ENCODE data around the gene CLEC2L. TPM values are rescaled to one million over a fixed set of nuclear protein-coding genes. Genes with fewer than 3 reads are reported as not detected.

Gene CLEC2L
- total and polyA plus RNA-seq, 2 donors (not counting 1 experiment from before 2014, with no cell fraction given): not detected

DNA sequence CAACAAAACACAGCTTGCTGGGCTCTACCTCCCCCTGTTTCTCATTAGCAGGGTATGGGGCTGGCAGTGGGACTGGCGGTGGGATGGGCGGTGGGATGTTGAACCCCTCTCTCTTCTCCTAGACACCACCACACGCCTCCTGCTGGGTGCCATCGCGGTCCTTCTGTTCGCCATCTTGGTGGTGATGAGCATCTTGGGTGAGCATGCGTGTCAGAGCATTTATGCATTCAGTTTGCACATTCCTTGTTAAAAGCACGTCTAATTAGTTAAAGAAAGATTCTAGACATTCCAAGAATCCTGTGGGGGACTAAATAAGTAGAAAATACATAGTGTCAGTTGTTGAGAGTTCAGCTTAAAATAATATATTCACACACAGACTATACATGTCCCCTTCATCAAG is 12.7 kb downstream of the CLEC2L start:
- H4K20me1 ChIP-seq (ENCODE audit: control insufficient read depth, extremely low read depth, insufficient read depth, low read length): no peaks in the 10 kb centered on the region
- no peak for DNase-seq (ENCODE audit: low read depth in 2 of 2)
- no peaks in the 10 kb centered on the region for H3K4me1 ChIP-seq (ENCODE audit: control insufficient read depth, extremely low read depth, insufficient read depth, low read length)
- TF ChIP-seq, protein P1, sequence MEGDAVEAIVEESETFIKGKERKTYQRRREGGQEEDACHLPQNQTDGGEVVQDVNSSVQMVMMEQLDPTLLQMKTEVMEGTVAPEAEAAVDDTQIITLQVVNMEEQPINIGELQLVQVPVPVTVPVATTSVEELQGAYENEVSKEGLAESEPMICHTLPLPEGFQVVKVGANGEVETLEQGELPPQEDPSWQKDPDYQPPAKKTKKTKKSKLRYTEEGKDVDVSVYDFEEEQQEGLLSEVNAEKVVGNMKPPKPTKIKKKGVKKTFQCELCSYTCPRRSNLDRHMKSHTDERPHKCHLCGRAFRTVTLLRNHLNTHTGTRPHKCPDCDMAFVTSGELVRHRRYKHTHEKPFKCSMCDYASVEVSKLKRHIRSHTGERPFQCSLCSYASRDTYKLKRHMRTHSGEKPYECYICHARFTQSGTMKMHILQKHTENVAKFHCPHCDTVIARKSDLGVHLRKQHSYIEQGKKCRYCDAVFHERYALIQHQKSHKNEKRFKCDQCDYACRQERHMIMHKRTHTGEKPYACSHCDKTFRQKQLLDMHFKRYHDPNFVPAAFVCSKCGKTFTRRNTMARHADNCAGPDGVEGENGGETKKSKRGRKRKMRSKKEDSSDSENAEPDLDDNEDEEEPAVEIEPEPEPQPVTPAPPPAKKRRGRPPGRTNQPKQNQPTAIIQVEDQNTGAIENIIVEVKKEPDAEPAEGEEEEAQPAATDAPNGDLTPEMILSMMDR (conservative IDR thresholded peaks at IDR 0.05 in 1 of 2, IDR thresholded peaks at IDR 0.05 in 1 of 2; ENCODE audit: low read depth in 1 of 2, low read length in 2 of 2): no peak
- TF ChIP-seq EZH2 (IDR thresholded peaks at IDR 0.05; ENCODE audit: low read length, missing control alignments): no peak
- no peak overlapping the region for H3K27ac ChIP-seq (ENCODE audit: insufficient read depth, low read length)
- H3K9me3 ChIP-seq (ENCODE audit: control insufficient read depth, insufficient read depth, low read depth, low read length): no peaks in the 10 kb centered on the region
- no peaks in the 10 kb centered on the region for H3K79me2 ChIP-seq (ENCODE audit: control insufficient read depth, insufficient read depth, low read length)
- no peaks in the 10 kb centered on the region for H3K36me3 ChIP-seq (ENCODE audit: control insufficient read depth, insufficient read depth, low read length)
- no peak overlapping the region for H3K4me3 ChIP-seq (replicated peaks in 1 of 4; ENCODE audit: control extremely low read depth in 1 of 4, insufficient read depth in 1 of 4, low read depth in 3 of 4, low read length in 4 of 4)
- no peak overlapping the region for H2AFZ ChIP-seq (ENCODE audit: low read length)
- H3K27me3 ChIP-seq (ENCODE audit: control insufficient read depth, insufficient read depth, low read length): peaks cover 10% of the 10 kb centered on the region
- H3K4me2 ChIP-seq (ENCODE audit: extremely low read depth, insufficient read depth, low read length): no peak overlapping the region
- no peak overlapping the region for H3K9ac ChIP-seq (ENCODE audit: insufficient read depth, low read length)

DNA sequence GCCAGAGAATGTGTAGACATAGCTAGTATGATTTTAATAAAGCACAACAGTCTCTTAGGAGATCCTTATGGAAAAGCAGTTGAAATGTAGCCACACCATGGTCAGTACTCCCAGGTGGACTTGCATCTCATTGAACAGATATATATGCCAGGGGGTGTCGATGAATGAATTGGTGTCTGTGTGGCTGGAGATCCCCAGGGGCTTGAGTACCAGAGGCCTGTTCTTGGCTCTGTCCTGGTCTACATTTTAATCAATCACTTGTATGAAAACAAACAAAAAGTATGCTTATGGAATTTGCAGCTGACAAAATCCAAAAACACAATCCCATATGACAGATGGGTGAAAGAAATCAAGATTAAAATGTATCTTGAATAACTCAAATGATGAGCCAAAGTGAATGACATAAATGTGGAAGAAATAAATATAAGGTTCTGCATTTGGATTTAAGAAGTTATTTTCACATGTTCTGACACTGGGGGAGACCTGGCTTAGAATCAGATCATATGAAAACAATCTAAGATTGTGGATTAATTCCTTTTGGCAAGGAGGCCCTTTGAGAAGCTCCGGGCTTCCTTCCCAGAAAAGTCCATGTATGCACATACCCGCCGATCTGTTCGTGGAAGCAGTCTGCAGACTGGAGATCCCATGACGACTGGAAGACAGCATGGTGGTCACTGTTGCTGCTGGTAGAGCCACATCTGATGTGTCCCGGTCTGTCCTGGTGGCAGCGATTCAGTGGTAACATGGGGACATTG is 15.6 kb downstream of the CLEC2L start:
- H2AFZ ChIP-seq (ENCODE audit: low read length): no peak overlapping the region
- H3K4me2 ChIP-seq (ENCODE audit: extremely low read depth, insufficient read depth, low read length): no peak overlapping the region
- DNase-seq (ENCODE audit: low read depth in 2 of 2): peak in 1 of 2 donors; percentile 14
- no peaks in the 10 kb centered on the region for H4K20me1 ChIP-seq (ENCODE audit: control insufficient read depth, extremely low read depth, insufficient read depth, low read length)
- H3K4me1 ChIP-seq (ENCODE audit: control insufficient read depth, extremely low read depth, insufficient read depth, low read length): no peaks in the 10 kb centered on the region
- H3K4me3 ChIP-seq (replicated peaks in 1 of 4; ENCODE audit: control extremely low read depth in 1 of 4, insufficient read depth in 1 of 4, low read depth in 3 of 4, low read length in 4 of 4): no peak overlapping the region
- TF ChIP-seq, protein P1 (conservative IDR thresholded peaks at IDR 0.05 in 1 of 2, IDR thresholded peaks at IDR 0.05 in 1 of 2; ENCODE audit: low read depth in 1 of 2, low read length in 2 of 2): no peak
- TF ChIP-seq EZH2 (IDR thresholded peaks at IDR 0.05; ENCODE audit: low read length, missing control alignments): no peak
- peaks cover 9% of the 10 kb centered on the region for H3K27me3 ChIP-seq (ENCODE audit: control insufficient read depth, insufficient read depth, low read length)
- H3K9me3 ChIP-seq (ENCODE audit: control insufficient read depth, insufficient read depth, low read depth, low read length): no peaks in the 10 kb centered on the region
- no peaks in the 10 kb centered on the region for H3K79me2 ChIP-seq (ENCODE audit: control insufficient read depth, insufficient read depth, low read length)
- no peaks in the 10 kb centered on the region for H3K36me3 ChIP-seq (ENCODE audit: control insufficient read depth, insufficient read depth, low read length)
- no peak overlapping the region for H3K9ac ChIP-seq (ENCODE audit: insufficient read depth, low read length)
- no peak overlapping the region for H3K27ac ChIP-seq (ENCODE audit: insufficient read depth, low read length)

DNA sequence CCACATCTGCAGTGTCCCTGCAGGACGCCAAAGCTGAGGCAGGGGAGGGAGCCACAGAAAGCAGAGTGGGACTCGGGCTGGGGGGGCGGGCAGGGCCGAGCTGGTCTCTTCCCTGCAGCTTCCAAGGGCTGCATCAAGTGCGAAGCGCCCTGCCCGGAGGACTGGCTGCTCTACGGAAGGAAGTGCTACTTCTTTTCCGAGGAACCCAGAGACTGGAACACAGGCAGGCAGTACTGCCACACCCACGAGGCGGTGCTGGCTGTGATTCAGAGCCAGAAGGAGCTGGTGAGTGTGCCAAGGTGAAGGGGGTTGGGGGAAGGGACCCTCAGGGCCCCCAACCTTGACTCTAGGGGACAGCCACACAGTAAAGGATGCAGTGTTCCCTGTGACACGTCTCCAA is 16.7 kb downstream of the CLEC2L start:
- TF ChIP-seq EZH2 (IDR thresholded peaks at IDR 0.05; ENCODE audit: low read length, missing control alignments): no peak
- TF ChIP-seq, protein P1 (conservative IDR thresholded peaks at IDR 0.05 in 1 of 2, IDR thresholded peaks at IDR 0.05 in 1 of 2; ENCODE audit: low read depth in 1 of 2, low read length in 2 of 2): no peak
- H3K27me3 ChIP-seq (ENCODE audit: control insufficient read depth, insufficient read depth, low read length): peaks cover 9% of the 10 kb centered on the region
- no peaks in the 10 kb centered on the region for H4K20me1 ChIP-seq (ENCODE audit: control insufficient read depth, extremely low read depth, insufficient read depth, low read length)
- H3K4me1 ChIP-seq (ENCODE audit: control insufficient read depth, extremely low read depth, insufficient read depth, low read length): no peaks in the 10 kb centered on the region
- no peak overlapping the region for H3K4me2 ChIP-seq (ENCODE audit: extremely low read depth, insufficient read depth, low read length)
- no peak overlapping the region for H3K9ac ChIP-seq (ENCODE audit: insufficient read depth, low read length)
- H3K4me3 ChIP-seq (replicated peaks in 1 of 4; ENCODE audit: control extremely low read depth in 1 of 4, insufficient read depth in 1 of 4, low read depth in 3 of 4, low read length in 4 of 4): no peak overlapping the region
- no peaks in the 10 kb centered on the region for H3K79me2 ChIP-seq (ENCODE audit: control insufficient read depth, insufficient read depth, low read length)
- no peak overlapping the region for H3K27ac ChIP-seq (ENCODE audit: insufficient read depth, low read length)
- H3K9me3 ChIP-seq (ENCODE audit: control insufficient read depth, insufficient read depth, low read depth, low read length): no peaks in the 10 kb centered on the region
- no peaks in the 10 kb centered on the region for H3K36me3 ChIP-seq (ENCODE audit: control insufficient read depth, insufficient read depth, low read length)
- no peak for DNase-seq (ENCODE audit: low read depth in 2 of 2)
- H2AFZ ChIP-seq (ENCODE audit: low read length): no peak overlapping the region
